BLaER1 treated with 17β-estradiol and CSF1 and Interleukin-3, amounts not matched to agents 10 nM and 100 nM (cell line): ENCODE results near the gene CISD2.
"Not testable (repeated sequence)": the region's sequence is repeated elsewhere in the genome, so short reads cannot be mapped to it uniquely, and the experiment has no call there.

Source experiments
- H3K27ac ChIP-seq, 11 experiments: shearing (Covaris generic); formaldehyde crosslinking; 2 replicates each; pipeline ENCODE4 v1.8.1; 2022
- H3K27me3 ChIP-seq, 11 experiments: shearing (Covaris generic); formaldehyde crosslinking; 2 replicates each; pipeline ENCODE4 v1.8.1; 2022
- H3K36me3 ChIP-seq, 11 experiments: shearing (Covaris generic); formaldehyde crosslinking; 2 replicates each; pipeline ENCODE4 v1.8.1; 2022
- H3K4me1 ChIP-seq, 10 experiments: shearing (Covaris generic); formaldehyde crosslinking; 2 replicates each; pipeline ENCODE4 v1.8.1; 2022
- H3K4me2 ChIP-seq, 11 experiments: shearing (Covaris generic); formaldehyde crosslinking; 2 replicates each; pipeline ENCODE4 v1.8.1; 2022
- H3K4me3 ChIP-seq, 10 experiments: shearing (Covaris generic); formaldehyde crosslinking; 2 replicates each; pipeline ENCODE4 v1.8.1; 2022
- H3K9ac ChIP-seq, 11 experiments: shearing (Covaris generic); formaldehyde crosslinking; 2 replicates each; pipeline ENCODE4 v1.8.1; 2022
- H3K9me3 ChIP-seq, 11 experiments: shearing (Covaris generic); formaldehyde crosslinking; replicated peaks in 1 of 11; 2 replicates each; pipeline ENCODE4 v1.8.1; 2022
- H4K20me1 ChIP-seq, 11 experiments: shearing (Covaris generic); formaldehyde crosslinking; 2 replicates each; pipeline ENCODE4 v1.8.1; 2022
- Cebpa-rat ChIP-seq, 11 experiments: shearing (Covaris generic); IDR thresholded peaks; 2 replicates each; pipeline ENCODE4 v1.8.1; 2022

The CISD2 gene

GRCh38 chr4:102935716-102936115, 66.9 kb downstream of the CISD2 start:
- H3K27ac ChIP-seq: no peak overlapping the region
- H3K9me3 ChIP-seq: no peaks in the 10 kb centered on the region
- H3K4me2 ChIP-seq: no peak overlapping the region

GRCh38 chr4:102938063-102938462, 69.3 kb downstream of the CISD2 start:
- not testable (repeated sequence) for H3K4me3 ChIP-seq, H3K27me3 ChIP-seq, H3K4me1 ChIP-seq, H3K9ac ChIP-seq, H3K36me3 ChIP-seq, H4K20me1 ChIP-seq, H3K9me3 ChIP-seq, H3K27ac ChIP-seq, H3K4me2 ChIP-seq

More at GRCh38 chr4:102935716-102936115, 66.9 kb downstream of the CISD2 start:
- H4K20me1 ChIP-seq: no peaks in the 10 kb centered on the region
- no peak overlapping the region for H3K9ac ChIP-seq
- no peaks in the 10 kb centered on the region for H3K27me3 ChIP-seq
- no peaks in the 10 kb centered on the region for H3K4me1 ChIP-seq
- no peaks in the 10 kb centered on the region for H3K36me3 ChIP-seq
- H3K4me3 ChIP-seq: no peak overlapping the region
- no peak for TF ChIP-seq Cebpa-rat (IDR thresholded peaks at IDR 0.05)
